GM23338 (cell line): ENCODE results near the gene MIPEP. TPM values are rescaled to one million over a fixed set of nuclear protein-coding genes. Genes with fewer than 3 reads are reported as not detected.

Experiments used
- ATAC-seq: fragments of 200-7000 bp; cut with Tn5 transposase; 3 replicates; pipeline ENCODE4 v1.9.1; 2020
- DNase-seq: peaks from one replicate; pipeline ENCODE4 v3.0.0-alpha.2; 2015; ENCODE audit warnings: low spot score
- H2AFZ ChIP-seq: fragments of 200-600 bp; sonication (generic); 2 replicates; pipeline ENCODE4 v1.8.0; 2016; ENCODE audit warnings: antibody characterized with exemption, mild to moderate bottlenecking, moderate library complexity
- H3F3A ChIP-seq: fragments of 200-600 bp; sonication (generic); replicated peaks from 2 replicates; pipeline ENCODE4 v1.8.0; 2017; ENCODE audit warnings: antibody characterized with exemption, mixed run types, low read depth
- H3K27ac ChIP-seq: fragments of 200-600 bp; sonication (generic); 2 replicates; pipeline ENCODE4 v1.6.1; 2016; ENCODE audit warnings: low read depth
- H3K27me3 ChIP-seq: fragments of 200-600 bp; sonication (generic); 2 replicates; pipeline ENCODE4 v1.8.0; 2016; ENCODE audit warnings: mild to moderate bottlenecking, mixed run types, moderate library complexity; ENCODE audit not compliant: insufficient read depth
- H3K36me3 ChIP-seq: fragments of 200-600 bp; sonication (generic); 2 replicates; pipeline ENCODE4 v1.8.0; 2016; ENCODE audit warnings: mild to moderate bottlenecking; ENCODE audit not compliant: insufficient read depth
- H3K4me1 ChIP-seq: fragments of 200-600 bp; sonication (generic); 2 replicates; pipeline ENCODE4 v1.8.0; 2016; ENCODE audit warnings: mild to moderate bottlenecking, moderate library complexity; ENCODE audit not compliant: insufficient read depth
- H3K4me2 ChIP-seq: fragments of 200-600 bp; sonication (generic); 2 replicates; pipeline ENCODE4 v1.7.1; 2017; ENCODE audit warnings: mixed run types
- H3K4me3 ChIP-seq: fragments of 200-600 bp; sonication (generic); 2 replicates; pipeline ENCODE4 v1.6.1; 2016; ENCODE audit warnings: mixed run types
- H3K79me2 ChIP-seq: fragments of 200-600 bp; sonication (generic); replicated peaks from 2 replicates; pipeline ENCODE4 v1.8.0; 2017; ENCODE audit warnings: mild to moderate bottlenecking; ENCODE audit not compliant: insufficient read depth
- H3K9me2 ChIP-seq: fragments of 200-600 bp; sonication (generic); 2 replicates; pipeline ENCODE4 v1.8.0; 2017; ENCODE audit not compliant: insufficient read depth
- H4K20me1 ChIP-seq: fragments of 200-600 bp; sonication (generic); replicated peaks from 2 replicates; pipeline ENCODE4 v1.8.0; 2017; ENCODE audit warnings: mild to moderate bottlenecking; ENCODE audit not compliant: insufficient read depth
- H3K27ac Mint-ChIP-seq: 2 replicates; pipeline ENCODE4 v1.8.0; 2020; ENCODE audit warnings: inconsistent platforms, mild to moderate bottlenecking, moderate library complexity, mixed read lengths
- H3K27me3 Mint-ChIP-seq: 3 replicates; pipeline ENCODE4 v1.8.0; 2022; ENCODE audit warnings: low read depth, mild to moderate bottlenecking, moderate library complexity, mixed read lengths, inconsistent platforms; ENCODE audit not compliant: insufficient read depth, poor library complexity
- H3K36me3 Mint-ChIP-seq: 3 replicates; pipeline ENCODE4 v1.8.0; 2021; ENCODE audit warnings: low read depth, mild to moderate bottlenecking, inconsistent platforms, moderate library complexity, mixed read lengths
- H3K4me1 Mint-ChIP-seq: 3 replicates; pipeline ENCODE4 v1.8.0; 2020; ENCODE audit warnings: mild to moderate bottlenecking, inconsistent platforms, mixed read lengths
- H3K4me3 Mint-ChIP-seq: 3 replicates; pipeline ENCODE4 v1.8.0; 2021; ENCODE audit warnings: moderate library complexity, mild to moderate bottlenecking, inconsistent platforms, mixed read lengths
- H3K9me3 Mint-ChIP-seq: 3 replicates; pipeline ENCODE4 v1.8.0; 2020; ENCODE audit warnings: moderate library complexity, mild to moderate bottlenecking, inconsistent platforms, mixed read lengths
- EZH2phosphoT487 ChIP-seq: fragments of 200-600 bp; sonication (generic); IDR thresholded peaks from one replicate; pipeline ENCODE4 v1.8.1; 2018; ENCODE audit warnings: antibody characterized with exemption; ENCODE audit not compliant: unreplicated experiment
- JUNB ChIP-seq: IDR thresholded peaks from one replicate; pipeline ENCODE4 v1.6.1; 2016; ENCODE audit warnings: antibody characterized with exemption; ENCODE audit not compliant: unreplicated experiment
- POLR2AphosphoS5 ChIP-seq: IDR thresholded peaks from 2 replicates; pipeline ENCODE4 v1.6.1; 2016; ENCODE audit warnings: antibody characterized with exemption, low read depth
- STAT1 ChIP-seq: IDR thresholded peaks from one replicate; pipeline ENCODE4 v1.6.1; 2016; ENCODE audit warnings: antibody characterized with exemption; ENCODE audit not compliant: unreplicated experiment
- polyA plus RNA-seq: library from polyadenylated mRNA; unstranded; fragments of >200 nt; fragmentation: Nextera tagmentation; extraction: Ambion mirVana; gene quantifications from 2 replicates; pipeline ENCODE4 v1.2.1, GENCODE V29; 2016
- total RNA-seq: library from RNA; depleted of rRNA; stranded (reverse); fragments of >200 nt; shearing (Covaris generic); gene quantifications from 2 replicates; pipeline ENCODE4 v1.2.3, GENCODE V29; 2014
- TF ChIP-seq, protein P1 (sequence below): IDR thresholded peaks from 2 replicates; pipeline ENCODE4 v1.6.1; 2016; ENCODE audit warnings: antibody characterized with exemption
- TF ChIP-seq, protein P2 (sequence below): fragments of 250-450 bp; sonication (Bioruptor Pico); IDR thresholded peaks from 2 replicates; pipeline ENCODE4 v1.5.0; 2020; ENCODE audit warnings: mild to moderate bottlenecking, moderate library complexity

MIPEP gene
- total and polyA plus RNA-seq, 2 experiments from 2014 or later, result 20.8 to 22.5 TPM

DNA sequence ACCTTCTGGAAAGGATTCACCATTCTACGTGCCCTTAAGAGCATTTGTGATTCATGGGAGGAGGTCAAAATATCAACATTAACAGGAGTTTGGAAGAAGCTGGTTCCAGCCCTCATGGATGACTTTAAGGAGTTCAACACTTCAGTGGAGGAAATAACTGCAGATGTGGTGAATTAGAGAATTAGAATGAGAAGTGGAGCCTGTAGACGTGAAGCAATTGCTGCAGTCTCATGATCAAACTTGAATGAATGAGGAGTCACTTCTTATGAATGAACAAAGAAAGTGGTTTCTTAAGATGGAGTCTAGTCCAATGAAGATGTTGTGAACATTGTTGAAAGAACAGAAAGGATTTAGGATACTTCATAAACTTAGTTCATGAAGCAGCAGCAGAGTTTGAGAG lies 189.9 kb downstream of the MIPEP start:
- Mint-ChIP-seq H3K4me1 (peaks cover 19% of the 10 kb centered on the region), H3K9me3 (no peaks in the 10 kb centered on the region; the same call in 2 of the 3 replicates), H3K4me3 (no peak overlapping the region), H3K36me3 (no peaks in the 10 kb centered on the region), H3K27ac (no peak overlapping the region), H3K27me3 (peaks cover 2% of the 10 kb centered on the region)
- Histone ChIP-seq H2AFZ (no peak overlapping the region), H3K4me2 (no peak overlapping the region), H3K36me3 (no peaks in the 10 kb centered on the region; the same call in 1 of the 2 replicates), H3F3A (no peaks in the 10 kb centered on the region), H3K27me3 (no peaks in the 10 kb centered on the region), H3K27ac (no peak overlapping the region), H3K9me2 (peaks cover 6% of the 10 kb centered on the region; the same call in 1 of the 2 replicates), H3K79me2 (no peaks in the 10 kb centered on the region), H3K4me1 (peaks cover 15% of the 10 kb centered on the region; the same call in 1 of the 2 replicates), H3K4me3 (no peak overlapping the region), H4K20me1 (no peaks in the 10 kb centered on the region)
- ATAC-seq, result no peak
- TF ChIP-seq POLR2AphosphoS5, result no peak
- TF ChIP-seq STAT1, result no peak
- TF ChIP-seq EZH2phosphoT487, result no peak
- TF ChIP-seq, protein P1, sequence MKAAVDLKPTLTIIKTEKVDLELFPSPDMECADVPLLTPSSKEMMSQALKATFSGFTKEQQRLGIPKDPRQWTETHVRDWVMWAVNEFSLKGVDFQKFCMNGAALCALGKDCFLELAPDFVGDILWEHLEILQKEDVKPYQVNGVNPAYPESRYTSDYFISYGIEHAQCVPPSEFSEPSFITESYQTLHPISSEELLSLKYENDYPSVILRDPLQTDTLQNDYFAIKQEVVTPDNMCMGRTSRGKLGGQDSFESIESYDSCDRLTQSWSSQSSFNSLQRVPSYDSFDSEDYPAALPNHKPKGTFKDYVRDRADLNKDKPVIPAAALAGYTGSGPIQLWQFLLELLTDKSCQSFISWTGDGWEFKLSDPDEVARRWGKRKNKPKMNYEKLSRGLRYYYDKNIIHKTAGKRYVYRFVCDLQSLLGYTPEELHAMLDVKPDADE, result no peak
- TF ChIP-seq, protein P2, sequence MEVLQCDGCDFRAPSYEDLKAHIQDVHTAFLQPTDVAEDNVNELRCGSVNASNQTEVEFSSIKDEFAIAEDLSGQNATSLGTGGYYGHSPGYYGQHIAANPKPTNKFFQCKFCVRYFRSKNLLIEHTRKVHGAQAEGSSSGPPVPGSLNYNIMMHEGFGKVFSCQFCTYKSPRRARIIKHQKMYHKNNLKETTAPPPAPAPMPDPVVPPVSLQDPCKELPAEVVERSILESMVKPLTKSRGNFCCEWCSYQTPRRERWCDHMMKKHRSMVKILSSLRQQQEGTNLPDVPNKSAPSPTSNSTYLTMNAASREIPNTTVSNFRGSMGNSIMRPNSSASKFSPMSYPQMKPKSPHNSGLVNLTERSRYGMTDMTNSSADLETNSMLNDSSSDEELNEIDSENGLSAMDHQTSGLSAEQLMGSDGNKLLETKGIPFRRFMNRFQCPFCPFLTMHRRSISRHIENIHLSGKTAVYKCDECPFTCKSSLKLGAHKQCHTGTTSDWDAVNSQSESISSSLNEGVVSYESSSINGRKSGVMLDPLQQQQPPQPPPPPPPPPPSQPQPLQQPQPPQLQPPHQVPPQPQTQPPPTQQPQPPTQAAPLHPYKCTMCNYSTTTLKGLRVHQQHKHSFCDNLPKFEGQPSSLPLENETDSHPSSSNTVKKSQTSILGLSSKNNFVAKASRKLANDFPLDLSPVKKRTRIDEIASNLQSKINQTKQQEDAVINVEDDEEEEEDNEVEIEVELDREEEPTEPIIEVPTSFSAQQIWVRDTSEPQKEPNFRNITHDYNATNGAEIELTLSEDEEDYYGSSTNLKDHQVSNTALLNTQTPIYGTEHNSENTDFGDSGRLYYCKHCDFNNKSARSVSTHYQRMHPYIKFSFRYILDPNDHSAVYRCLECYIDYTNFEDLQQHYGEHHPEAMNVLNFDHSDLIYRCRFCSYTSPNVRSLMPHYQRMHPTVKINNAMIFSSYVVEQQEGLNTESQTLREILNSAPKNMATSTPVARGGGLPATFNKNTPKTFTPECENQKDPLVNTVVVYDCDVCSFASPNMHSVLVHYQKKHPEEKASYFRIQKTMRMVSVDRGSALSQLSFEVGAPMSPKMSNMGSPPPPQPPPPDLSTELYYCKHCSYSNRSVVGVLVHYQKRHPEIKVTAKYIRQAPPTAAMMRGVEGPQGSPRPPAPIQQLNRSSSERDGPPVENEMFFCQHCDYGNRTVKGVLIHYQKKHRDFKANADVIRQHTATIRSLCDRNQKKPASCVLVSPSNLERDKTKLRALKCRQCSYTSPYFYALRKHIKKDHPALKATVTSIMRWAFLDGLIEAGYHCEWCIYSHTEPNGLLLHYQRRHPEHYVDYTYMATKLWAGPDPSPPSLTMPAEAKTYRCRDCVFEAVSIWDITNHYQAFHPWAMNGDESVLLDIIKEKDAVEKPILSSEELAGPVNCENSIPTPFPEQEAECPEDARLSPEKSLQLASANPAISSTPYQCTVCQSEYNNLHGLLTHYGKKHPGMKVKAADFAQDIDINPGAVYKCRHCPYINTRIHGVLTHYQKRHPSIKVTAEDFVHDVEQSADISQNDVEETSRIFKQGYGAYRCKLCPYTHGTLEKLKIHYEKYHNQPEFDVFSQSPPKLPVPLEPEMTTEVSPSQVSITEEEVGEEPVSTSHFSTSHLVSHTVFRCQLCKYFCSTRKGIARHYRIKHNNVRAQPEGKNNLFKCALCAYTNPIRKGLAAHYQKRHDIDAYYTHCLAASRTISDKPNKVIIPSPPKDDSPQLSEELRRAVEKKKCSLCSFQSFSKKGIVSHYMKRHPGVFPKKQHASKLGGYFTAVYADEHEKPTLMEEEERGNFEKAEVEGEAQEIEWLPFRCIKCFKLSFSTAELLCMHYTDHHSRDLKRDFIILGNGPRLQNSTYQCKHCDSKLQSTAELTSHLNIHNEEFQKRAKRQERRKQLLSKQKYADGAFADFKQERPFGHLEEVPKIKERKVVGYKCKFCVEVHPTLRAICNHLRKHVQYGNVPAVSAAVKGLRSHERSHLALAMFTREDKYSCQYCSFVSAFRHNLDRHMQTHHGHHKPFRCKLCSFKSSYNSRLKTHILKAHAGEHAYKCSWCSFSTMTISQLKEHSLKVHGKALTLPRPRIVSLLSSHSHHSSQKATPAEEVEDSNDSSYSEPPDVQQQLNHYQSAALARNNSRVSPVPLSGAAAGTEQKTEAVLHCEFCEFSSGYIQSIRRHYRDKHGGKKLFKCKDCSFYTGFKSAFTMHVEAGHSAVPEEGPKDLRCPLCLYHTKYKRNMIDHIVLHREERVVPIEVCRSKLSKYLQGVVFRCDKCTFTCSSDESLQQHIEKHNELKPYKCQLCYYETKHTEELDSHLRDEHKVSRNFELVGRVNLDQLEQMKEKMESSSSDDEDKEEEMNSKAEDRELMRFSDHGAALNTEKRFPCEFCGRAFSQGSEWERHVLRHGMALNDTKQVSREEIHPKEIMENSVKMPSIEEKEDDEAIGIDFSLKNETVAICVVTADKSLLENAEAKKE (CRISPR knock-in tag), result no peak
- no peak for TF ChIP-seq JUNB
- no peak for DNase-seq
